ENCODE measurements around the gene RBM19.

Gene RBM19

DNA sequence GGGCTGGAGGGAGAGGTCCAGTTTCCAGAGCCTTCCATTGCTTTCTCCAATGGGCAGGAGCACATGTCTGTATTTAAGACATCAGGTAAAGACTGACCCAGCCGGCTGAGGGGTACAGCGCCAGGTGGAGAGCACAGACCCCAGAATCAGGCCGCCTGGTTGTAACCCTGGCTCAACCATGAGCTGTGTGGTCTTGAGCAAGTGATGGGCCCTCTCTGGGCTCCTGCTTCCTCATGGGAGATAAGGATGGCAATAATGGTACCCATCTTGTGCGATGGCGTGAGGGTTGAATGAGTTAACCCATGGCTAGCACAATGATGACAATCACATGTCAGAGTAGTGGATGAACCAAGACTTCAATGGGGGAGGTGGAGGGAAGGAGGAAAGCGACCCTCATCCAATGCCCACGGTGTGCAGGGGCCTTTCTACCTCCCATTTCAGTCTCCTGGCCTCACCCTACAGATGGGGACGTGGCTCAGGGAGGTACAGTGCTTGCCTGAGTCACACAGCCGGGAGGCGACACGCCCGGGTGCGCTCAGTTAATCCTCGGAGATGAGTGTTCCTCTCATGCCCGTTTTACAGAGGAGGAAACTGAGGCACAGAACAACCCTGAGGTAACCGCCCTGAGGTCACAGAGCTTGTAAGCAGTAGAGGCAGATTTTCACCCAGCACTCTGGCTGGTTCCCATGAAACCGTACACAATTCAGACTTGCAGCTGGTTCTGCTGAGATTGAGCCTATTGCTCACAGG is 163.9 kb downstream of the RBM19 start:
- Histone ChIP-seq H3K9me3 (ENCODE audit: low read length) (no peaks in the 10 kb centered on the region), H3K27me3 (ENCODE audit: control insufficient read depth in 1 of 2, insufficient read depth in 2 of 2, low read length in 2 of 2) (no peaks in the 10 kb centered on the region), H3K9ac (ENCODE audit: low read length) (no peak overlapping the region)

DNA sequence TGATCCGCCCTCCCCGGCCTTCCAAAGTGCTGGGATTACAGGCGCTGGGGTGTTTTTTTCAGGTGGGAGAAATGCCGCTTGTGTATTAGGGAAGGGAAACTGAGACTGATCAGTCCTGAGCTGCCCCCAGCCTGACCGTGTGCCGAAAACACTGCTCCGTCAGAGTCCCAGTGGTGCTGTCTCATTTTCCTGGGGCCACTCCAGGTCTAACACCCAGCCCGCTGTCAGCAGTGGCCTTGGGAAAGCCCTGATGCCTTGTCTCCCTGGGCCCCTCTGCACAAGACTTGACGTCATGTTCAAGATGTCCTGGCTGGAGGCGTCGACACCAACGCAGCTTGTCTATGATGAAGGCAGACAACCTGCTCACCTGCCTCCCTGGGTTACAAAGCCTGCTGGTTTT is 165.9 kb downstream of the RBM19 start:
- H3K4me1 ChIP-seq (ENCODE audit: insufficient read depth, low read length): no peaks in the 10 kb centered on the region
- no peaks in the 10 kb centered on the region for H3K27me3 ChIP-seq (ENCODE audit: control insufficient read depth in 1 of 2, insufficient read depth in 2 of 2, low read length in 2 of 2)
- no peaks in the 10 kb centered on the region for H3K36me3 ChIP-seq (ENCODE audit: insufficient read depth, low read length)
- H3K4me3 ChIP-seq (ENCODE audit: low read depth in 1 of 2, low read length in 2 of 2): no peak overlapping the region
- H3K9me3 ChIP-seq (ENCODE audit: low read length): no peaks in the 10 kb centered on the region
- H3K27ac ChIP-seq (ENCODE audit: low read depth, low read length): no peak overlapping the region
- H3K9ac ChIP-seq (ENCODE audit: low read length): no peak overlapping the region

More for the DNA sequence above, 163.9 kb downstream of the RBM19 start:
- Histone ChIP-seq H3K27ac (ENCODE audit: low read depth, low read length) (no peak overlapping the region), H3K4me1 (ENCODE audit: insufficient read depth, low read length) (no peaks in the 10 kb centered on the region), H3K4me3 (ENCODE audit: low read depth in 1 of 2, low read length in 2 of 2) (no peak overlapping the region), H3K36me3 (ENCODE audit: insufficient read depth, low read length) (no peaks in the 10 kb centered on the region)

DNA sequence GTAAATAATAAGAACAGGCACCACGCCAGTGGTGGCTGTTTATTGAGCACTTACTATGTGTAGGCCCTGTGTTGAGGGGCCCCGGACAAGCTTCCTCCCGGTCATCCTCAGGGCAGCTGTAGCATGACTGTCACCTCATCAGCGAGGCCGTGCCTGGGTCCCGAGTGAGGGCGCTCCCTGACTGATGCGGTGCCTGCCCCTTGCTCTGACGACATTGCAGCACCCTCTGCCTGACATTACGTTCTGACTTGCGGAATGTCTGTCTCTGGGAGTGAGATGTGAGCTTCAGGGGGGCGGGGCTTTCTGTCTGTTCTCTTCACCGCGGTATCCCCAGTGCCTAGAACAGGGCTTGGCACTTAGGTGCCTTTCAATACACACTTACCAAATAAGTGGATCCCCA is 167.6 kb downstream of the RBM19 start:
- no peaks in the 10 kb centered on the region for H3K4me1 ChIP-seq (ENCODE audit: insufficient read depth, low read length)
- H3K36me3 ChIP-seq (ENCODE audit: insufficient read depth, low read length): no peaks in the 10 kb centered on the region
- no peak overlapping the region for H3K9ac ChIP-seq (ENCODE audit: low read length)
- H3K27me3 ChIP-seq (ENCODE audit: control insufficient read depth in 1 of 2, insufficient read depth in 2 of 2, low read length in 2 of 2): no peaks in the 10 kb centered on the region
- H3K4me3 ChIP-seq (ENCODE audit: low read depth in 1 of 2, low read length in 2 of 2): no peak overlapping the region
- no peak overlapping the region for H3K27ac ChIP-seq (ENCODE audit: low read depth, low read length)
- H3K9me3 ChIP-seq (ENCODE audit: low read length): no peaks in the 10 kb centered on the region

DNA sequence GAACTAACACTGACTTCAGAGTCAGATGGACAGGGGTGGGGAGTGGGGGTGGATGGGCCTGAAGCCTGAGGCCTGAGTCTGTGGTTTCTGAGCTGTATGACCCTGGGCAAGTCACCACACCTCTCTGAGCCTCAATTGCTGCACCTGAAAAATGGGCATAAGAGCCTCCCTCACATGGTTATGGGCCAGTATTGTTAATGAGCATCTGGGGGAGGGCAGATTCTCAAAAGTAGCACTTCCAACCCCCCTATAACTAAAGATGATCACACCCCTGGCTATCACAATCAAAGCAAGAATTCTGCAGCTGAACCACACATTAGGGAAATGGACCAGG is 168.6 kb downstream of the RBM19 start:
- H3K9me3 ChIP-seq (ENCODE audit: low read length): no peaks in the 10 kb centered on the region
- no peak overlapping the region for H3K9ac ChIP-seq (ENCODE audit: low read length)
- no peak overlapping the region for H3K27ac ChIP-seq (ENCODE audit: low read depth, low read length)
- H3K27me3 ChIP-seq (ENCODE audit: control insufficient read depth in 1 of 2, insufficient read depth in 2 of 2, low read length in 2 of 2): no peaks in the 10 kb centered on the region
- H3K4me3 ChIP-seq (ENCODE audit: low read depth in 1 of 2, low read length in 2 of 2): no peak overlapping the region
- no peaks in the 10 kb centered on the region for H3K4me1 ChIP-seq (ENCODE audit: insufficient read depth, low read length)
- no peaks in the 10 kb centered on the region for H3K36me3 ChIP-seq (ENCODE audit: insufficient read depth, low read length)

DNA sequence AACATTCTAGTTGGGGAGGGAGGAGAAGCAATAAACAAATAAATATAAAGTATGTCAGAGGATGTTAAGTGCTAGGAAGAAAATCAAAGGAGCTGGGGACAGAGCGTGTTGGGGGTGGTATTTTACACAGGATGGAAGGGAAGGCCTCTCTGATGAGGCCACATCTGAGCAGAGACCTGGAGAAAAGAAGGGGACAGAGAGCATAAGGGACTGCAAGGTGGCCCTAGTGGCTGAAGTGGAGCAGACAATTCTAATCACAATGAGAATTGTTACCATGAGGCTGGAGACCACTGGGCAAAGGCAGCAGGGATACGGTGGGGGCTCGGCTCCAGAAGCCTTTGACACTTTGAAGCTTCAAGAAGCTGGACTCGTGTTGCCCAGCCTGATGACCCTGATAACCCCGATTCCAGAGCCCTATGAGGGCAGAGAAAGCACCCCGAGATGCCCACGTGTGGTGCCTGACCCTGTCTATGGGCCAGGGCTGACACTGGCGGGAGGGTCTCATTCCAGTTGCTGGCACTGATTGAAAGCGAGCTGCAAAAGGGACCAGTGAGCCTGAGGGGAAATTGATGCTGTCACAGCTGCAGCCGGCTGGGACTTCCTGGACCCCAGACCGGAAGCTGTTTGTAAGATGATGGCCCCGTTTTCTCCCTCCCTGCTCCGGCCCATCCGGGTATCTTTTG is 169.1 kb downstream of the RBM19 start:
- Histone ChIP-seq H3K9ac (ENCODE audit: low read length) (no peak overlapping the region), H3K27ac (ENCODE audit: low read depth, low read length) (no peak overlapping the region), H3K36me3 (ENCODE audit: insufficient read depth, low read length) (no peaks in the 10 kb centered on the region), H3K4me1 (ENCODE audit: insufficient read depth, low read length) (no peaks in the 10 kb centered on the region), H3K9me3 (ENCODE audit: low read length) (no peaks in the 10 kb centered on the region), H3K4me3 (ENCODE audit: low read depth in 1 of 2, low read length in 2 of 2) (no peak overlapping the region), H3K27me3 (ENCODE audit: control insufficient read depth in 1 of 2, insufficient read depth in 2 of 2, low read length in 2 of 2) (no peaks in the 10 kb centered on the region)

DNA sequence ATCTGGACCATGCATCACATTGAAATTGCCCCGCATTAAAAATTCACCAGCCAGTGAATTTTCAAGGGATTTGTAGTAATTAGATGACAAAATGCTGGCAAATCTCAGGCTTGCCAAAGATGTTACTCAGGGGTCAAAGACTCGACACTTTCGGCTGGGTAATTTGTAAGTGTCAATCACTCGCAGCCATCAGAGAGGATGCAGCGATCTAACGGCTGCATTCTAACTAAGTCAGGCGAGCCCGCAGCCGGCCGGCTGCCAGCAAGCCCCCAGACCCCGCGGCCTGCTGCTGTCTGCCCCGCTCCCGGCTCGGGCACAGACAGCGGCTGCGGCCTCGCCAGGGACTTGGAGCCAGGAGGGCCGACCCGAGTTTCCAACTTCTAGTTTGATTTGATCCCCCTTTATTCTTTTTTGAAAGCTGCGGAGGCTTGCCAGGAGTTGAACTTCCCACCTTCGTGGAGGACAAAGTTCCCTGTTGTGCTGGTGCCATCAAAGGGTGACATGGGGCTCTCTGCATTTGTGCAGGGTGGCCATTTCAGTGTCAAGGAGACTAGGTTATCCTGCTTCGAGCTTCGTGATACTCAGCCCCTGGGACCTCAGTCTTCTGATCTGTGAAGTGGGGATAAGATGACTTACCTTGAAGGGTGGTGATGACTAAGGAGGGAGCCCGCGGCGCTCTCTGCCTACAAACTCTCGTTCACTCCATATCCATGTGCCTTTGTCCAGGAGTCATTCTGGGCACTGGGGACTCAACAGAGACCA is 169.9 kb downstream of the RBM19 start:
- no peaks in the 10 kb centered on the region for H3K36me3 ChIP-seq (ENCODE audit: insufficient read depth, low read length)
- no peak overlapping the region for H3K9ac ChIP-seq (ENCODE audit: low read length)
- H3K27ac ChIP-seq (ENCODE audit: low read depth, low read length): no peak overlapping the region
- no peaks in the 10 kb centered on the region for H3K27me3 ChIP-seq (ENCODE audit: control insufficient read depth in 1 of 2, insufficient read depth in 2 of 2, low read length in 2 of 2)
- H3K4me3 ChIP-seq (ENCODE audit: low read depth in 1 of 2, low read length in 2 of 2): no peak overlapping the region
- H3K4me1 ChIP-seq (ENCODE audit: insufficient read depth, low read length): no peaks in the 10 kb centered on the region
- H3K9me3 ChIP-seq (ENCODE audit: low read length): no peaks in the 10 kb centered on the region

DNA sequence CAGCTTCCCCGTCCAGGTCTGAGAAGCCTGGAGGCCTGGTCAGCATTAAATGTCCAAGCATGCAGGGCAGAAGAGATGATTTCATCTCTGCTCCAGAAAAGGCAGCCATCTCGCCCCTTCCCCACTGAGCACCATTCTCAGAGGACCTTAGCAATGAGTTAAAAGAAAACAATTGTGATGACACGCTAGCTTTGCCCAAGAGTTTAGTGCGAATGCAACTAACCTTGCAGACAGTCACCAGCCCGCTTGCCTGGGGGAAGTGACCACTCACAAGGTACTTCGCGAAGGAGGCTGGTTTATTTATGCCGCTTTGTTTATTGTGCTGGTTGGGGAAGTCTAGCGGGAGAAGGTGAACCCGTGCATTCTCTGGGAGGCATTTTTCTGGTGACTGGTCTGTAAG is 170.7 kb downstream of the RBM19 start:
- Histone ChIP-seq H3K4me3 (ENCODE audit: low read depth in 1 of 2, low read length in 2 of 2) (no peak overlapping the region), H3K9ac (ENCODE audit: low read length) (no peak overlapping the region), H3K9me3 (ENCODE audit: low read length) (no peaks in the 10 kb centered on the region), H3K27ac (ENCODE audit: low read depth, low read length) (no peak overlapping the region), H3K27me3 (ENCODE audit: control insufficient read depth in 1 of 2, insufficient read depth in 2 of 2, low read length in 2 of 2) (no peaks in the 10 kb centered on the region), H3K4me1 (ENCODE audit: insufficient read depth, low read length) (no peaks in the 10 kb centered on the region), H3K36me3 (ENCODE audit: insufficient read depth, low read length) (no peaks in the 10 kb centered on the region)

DNA sequence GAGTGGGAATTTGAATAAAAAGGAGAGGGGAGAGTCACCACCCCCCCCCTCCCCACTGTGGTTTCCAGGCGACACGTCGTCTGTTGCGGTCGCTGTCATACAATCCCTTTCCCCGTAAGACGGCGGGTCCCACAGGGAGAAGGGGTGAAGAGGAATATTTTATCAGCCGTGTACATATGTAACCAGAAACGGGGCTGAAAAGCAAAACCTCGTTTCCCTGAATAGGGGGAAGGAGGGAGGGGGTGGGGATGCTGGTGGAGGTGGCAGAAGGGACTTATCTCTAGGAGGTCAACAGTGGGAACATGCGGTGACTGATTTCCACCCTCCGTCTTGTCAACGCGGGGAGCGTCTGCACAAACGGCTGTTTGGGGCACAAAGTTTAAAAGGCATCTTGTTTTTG is 171.4 kb downstream of the RBM19 start:
- no peaks in the 10 kb centered on the region for H3K36me3 ChIP-seq (ENCODE audit: insufficient read depth, low read length)
- H3K9ac ChIP-seq (ENCODE audit: low read length): no peak overlapping the region
- H3K27me3 ChIP-seq (ENCODE audit: control insufficient read depth in 1 of 2, insufficient read depth in 2 of 2, low read length in 2 of 2): no peaks in the 10 kb centered on the region
- no peak overlapping the region for H3K4me3 ChIP-seq (ENCODE audit: low read depth in 1 of 2, low read length in 2 of 2)
- no peak overlapping the region for H3K27ac ChIP-seq (ENCODE audit: low read depth, low read length)
- no peaks in the 10 kb centered on the region for H3K4me1 ChIP-seq (ENCODE audit: insufficient read depth, low read length)
- H3K9me3 ChIP-seq (ENCODE audit: low read length): no peaks in the 10 kb centered on the region

DNA sequence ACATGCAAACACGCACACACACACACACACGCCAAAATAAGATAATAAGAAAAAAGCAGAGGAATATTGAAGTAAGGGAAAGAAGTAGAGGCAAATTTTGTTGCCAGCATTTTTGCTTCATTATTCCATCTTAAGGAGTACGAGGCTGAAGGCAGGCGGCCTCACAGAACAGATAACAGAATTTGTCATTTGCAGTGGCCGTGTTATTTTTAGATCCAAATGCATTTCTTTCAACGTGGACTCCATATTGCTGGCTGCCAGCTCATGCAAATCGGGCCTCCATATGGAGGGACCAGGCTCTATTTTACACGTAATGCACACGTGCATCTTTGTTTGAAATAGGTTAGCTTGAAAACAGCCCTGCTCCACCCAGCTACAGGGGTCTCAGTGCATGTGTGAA is 172.9 kb downstream of the RBM19 start:
- Histone ChIP-seq H3K9ac (ENCODE audit: low read length) (no peak overlapping the region), H3K27ac (ENCODE audit: low read depth, low read length) (no peak overlapping the region), H3K27me3 (ENCODE audit: control insufficient read depth in 1 of 2, insufficient read depth in 2 of 2, low read length in 2 of 2) (no peaks in the 10 kb centered on the region), H3K4me1 (ENCODE audit: insufficient read depth, low read length) (no peaks in the 10 kb centered on the region), H3K36me3 (ENCODE audit: insufficient read depth, low read length) (no peaks in the 10 kb centered on the region), H3K9me3 (ENCODE audit: low read length) (no peaks in the 10 kb centered on the region), H3K4me3 (ENCODE audit: low read depth in 1 of 2, low read length in 2 of 2) (no peak overlapping the region)

DNA sequence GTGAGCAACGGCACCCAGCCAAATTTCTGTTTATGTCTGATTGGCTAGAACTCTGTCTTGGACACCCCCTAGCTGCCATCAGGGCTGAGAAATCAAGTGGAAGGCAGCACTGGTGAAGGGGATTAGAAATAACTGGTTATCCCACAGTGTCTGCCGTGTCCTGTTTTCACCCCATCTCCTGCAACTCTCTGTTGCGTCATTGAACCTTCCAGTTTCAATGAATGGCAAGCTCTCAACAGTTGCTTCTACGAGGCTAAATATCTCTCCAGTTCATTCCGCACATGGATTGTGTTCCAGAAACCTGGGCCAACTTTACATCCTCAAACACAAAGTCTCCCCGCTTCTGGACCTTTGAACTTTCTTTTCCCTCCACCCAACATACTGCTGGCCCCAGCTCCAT is 173.7 kb downstream of the RBM19 start:
- no peak overlapping the region for H3K27ac ChIP-seq (ENCODE audit: low read depth, low read length)
- H3K4me3 ChIP-seq (ENCODE audit: low read depth in 1 of 2, low read length in 2 of 2): no peak overlapping the region
- H3K27me3 ChIP-seq (ENCODE audit: control insufficient read depth in 1 of 2, insufficient read depth in 2 of 2, low read length in 2 of 2): no peaks in the 10 kb centered on the region
- no peaks in the 10 kb centered on the region for H3K4me1 ChIP-seq (ENCODE audit: insufficient read depth, low read length)
- no peaks in the 10 kb centered on the region for H3K9me3 ChIP-seq (ENCODE audit: low read length)
- no peak overlapping the region for H3K9ac ChIP-seq (ENCODE audit: low read length)
- H3K36me3 ChIP-seq (ENCODE audit: insufficient read depth, low read length): no peaks in the 10 kb centered on the region

DNA sequence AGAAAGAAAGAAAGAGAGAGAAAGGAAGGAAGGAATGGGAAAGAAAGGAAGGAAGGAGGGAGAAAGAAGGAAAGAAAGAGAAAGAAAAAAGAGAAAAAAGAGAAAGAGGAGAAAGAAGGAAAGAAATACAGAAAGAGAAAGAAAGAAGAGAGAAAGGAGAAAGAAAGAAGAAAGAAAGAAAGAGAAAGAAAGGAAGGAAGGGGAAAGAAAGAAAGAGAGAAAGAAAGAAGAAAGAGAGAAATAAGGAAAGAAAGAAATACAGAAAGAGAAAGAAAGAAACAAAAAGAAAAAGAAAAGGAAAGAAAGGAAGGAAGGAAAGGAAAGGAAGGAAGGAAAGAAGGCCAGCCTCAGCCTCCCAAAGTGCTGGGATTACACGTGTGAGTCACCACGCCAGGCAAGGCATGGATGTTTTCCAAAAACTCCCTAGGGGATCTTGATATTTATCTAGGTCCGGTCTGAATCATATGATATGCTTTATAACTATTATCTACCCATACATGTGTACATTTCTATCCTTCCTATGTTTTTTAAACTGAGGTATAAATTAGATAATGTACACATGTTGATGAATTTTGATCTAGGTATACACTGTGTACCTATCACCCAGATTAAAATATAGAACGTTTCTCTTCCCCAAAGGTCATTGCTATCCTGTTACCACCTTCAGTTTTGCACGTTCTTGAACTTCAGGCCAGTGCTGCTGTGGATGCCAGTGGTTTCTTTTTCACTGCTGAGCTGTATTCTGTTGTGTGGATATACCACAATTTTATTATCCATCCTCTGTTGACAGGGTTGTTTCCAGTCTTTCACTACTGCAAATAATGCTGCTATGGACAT is 177.9 kb downstream of the RBM19 start:
- no peak overlapping the region for H3K4me3 ChIP-seq (ENCODE audit: low read depth in 1 of 2, low read length in 2 of 2)
- no peaks in the 10 kb centered on the region for H3K27me3 ChIP-seq (ENCODE audit: control insufficient read depth in 1 of 2, insufficient read depth in 2 of 2, low read length in 2 of 2)
- no peak overlapping the region for H3K27ac ChIP-seq (ENCODE audit: low read depth, low read length)
- peaks cover 4% of the 10 kb centered on the region for H3K9me3 ChIP-seq (ENCODE audit: low read length)
- H3K4me1 ChIP-seq (ENCODE audit: insufficient read depth, low read length): no peaks in the 10 kb centered on the region
- H3K36me3 ChIP-seq (ENCODE audit: insufficient read depth, low read length): no peaks in the 10 kb centered on the region
- no peak overlapping the region for H3K9ac ChIP-seq (ENCODE audit: low read length)
